T follicular helper cell (primary cell): Measurements from ENCODE around the gene NRAS.
"Not testable (repeated sequence)": the region's sequence is repeated elsewhere in the genome, so short reads cannot be mapped to it uniquely, and the experiment has no call there.

ENCODE experiments used
- DNase-seq: peaks from one replicate; pipeline ENCODE4 v3.0.0-alpha.2; 2020; ENCODE audit warnings: low read depth
- total RNA-seq, 2 experiments: gene quantifications; one replicate each; lab custom pipeline; 2026; lab: John Stamatoyannopoulos, UW

Gene NRAS
- 74.4 to 188 reads per million in 2 experiments for total RNA-seq

DNA sequence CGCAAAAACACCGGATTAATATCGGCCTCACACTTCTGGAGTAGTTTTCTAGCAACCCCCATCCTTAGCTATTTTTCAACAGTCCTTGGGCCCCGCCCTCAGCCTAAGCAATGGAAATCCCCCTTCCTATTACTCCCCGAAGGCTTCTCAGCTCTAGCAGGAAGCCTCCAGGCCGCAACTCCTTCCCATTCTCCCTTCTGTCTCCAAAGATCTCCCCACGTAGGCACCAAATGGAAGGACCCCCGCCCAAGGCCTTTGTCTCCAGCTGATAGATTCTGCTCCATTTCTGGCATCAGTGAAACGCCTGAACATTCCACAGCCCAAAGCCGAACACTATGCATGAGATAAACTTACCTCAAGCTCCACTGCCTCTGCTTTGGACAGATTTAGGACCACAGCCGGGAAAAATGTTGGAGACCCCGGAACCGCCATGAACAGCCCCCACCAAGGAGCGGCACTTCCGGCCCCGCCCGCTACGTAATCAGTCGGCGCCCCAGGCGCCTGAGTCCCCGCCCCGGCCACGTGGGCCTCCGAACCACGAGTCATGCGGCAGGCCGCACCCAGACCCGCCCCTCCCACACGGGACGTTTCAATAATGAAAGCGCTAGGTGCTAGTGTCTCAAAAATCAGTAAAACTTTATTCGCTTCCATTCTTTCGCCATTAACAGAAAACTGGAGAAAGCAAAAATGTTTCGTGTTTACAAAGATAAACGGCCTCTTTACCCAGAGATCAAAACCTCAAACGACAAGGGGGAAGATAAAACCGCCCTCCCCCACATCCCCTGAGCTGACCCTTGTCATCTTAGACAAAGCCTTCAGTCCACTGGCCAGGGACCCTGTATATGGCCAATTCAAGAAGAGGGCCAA, at the start of gene NRAS:
TSS of gene NRAS (minus strand) at position 468 of the 867 bp plus-strand sequence. CDS start 611 bp downstream, outside the sequence.
- DNase-seq: peak; percentile 94

- DNase-seq: no peak
Observed at GRCh38 chr1:114764689-114765088, 48.1 kb upstream of the NRAS start.

GRCh38 chr1:114758256-114758832, 41.8 kb upstream of the NRAS start:
- no peak for DNase-seq

GRCh38 chr1:114757455-114758255, 41.1 kb upstream of the NRAS start, which contains the start of gene CSDE1:
CSDE1 (minus strand) TSS chr1:114757984; CDS start chr1:114739890, 18,094 bp downstream.
- DNase-seq: peak; percentile 95

DNA sequence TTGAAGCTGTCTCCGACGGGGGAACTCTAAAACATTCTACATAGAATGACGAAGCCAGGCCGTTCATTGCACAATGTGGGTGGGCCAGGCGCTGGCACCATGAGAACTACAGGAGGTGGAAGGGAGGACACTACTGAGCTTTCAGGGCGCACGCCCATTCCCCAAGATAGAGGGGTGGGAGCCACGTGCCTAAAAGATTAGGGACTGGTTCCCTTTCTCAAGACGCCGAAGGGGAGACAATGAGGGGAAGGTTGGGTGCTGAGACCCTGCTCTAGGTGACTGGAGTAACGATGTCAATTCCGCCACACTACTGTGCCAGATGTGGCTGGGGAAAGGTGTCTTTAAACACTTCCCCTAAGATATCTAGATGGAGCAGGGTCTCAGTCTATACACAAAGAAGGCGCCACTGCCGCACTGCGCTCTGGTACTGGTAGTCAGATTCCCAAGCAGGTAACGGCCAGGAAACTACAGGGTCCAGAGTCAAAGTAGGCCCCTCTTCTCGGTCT, 40.4 kb upstream of the NRAS start:
- no peak for DNase-seq

DNA sequence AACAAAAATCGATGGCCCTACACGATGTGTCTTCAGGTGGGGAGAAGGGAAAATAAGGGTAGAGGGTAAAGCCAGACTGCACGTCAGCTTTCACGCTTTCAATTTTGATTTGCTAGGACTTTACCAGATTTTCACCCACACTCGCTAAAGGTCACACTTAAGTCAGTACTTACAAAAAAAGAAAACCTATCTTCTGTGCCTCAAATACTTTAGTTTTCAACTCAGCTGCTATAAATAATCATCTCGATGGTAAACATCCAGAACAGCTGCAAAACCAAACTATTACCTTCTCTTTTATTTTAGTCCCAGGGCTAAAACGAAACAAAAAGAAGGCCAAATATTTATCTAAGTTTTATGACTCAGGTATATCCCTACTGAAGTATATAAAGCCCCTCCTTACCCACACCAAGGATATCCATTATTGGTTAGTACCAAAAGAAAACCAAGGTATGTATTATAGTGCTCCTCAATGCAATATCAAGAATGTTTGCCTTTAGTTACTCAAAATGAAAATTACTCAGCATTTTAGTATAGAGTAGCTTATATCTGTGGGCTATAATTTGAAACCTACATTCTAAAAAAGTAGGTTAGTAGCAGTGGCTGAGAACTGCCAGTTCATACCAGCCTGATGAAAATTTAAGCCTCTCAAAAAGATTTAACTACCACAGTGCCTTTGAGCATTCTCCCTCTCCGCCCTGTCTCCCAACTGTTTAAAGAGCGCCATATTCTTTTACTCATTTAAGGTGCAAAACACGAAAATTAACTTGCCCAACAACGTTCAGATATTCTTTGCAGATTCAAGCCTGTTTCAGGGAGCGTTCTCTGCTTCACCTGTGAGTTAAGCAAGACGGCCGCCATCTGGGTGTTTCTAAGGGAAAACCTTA, 39.7 kb upstream of the NRAS start:
- no peak for DNase-seq

GRCh38 chr1:114755006-114755931, 38.7 kb upstream of the NRAS start:
- no peak for DNase-seq

DNA sequence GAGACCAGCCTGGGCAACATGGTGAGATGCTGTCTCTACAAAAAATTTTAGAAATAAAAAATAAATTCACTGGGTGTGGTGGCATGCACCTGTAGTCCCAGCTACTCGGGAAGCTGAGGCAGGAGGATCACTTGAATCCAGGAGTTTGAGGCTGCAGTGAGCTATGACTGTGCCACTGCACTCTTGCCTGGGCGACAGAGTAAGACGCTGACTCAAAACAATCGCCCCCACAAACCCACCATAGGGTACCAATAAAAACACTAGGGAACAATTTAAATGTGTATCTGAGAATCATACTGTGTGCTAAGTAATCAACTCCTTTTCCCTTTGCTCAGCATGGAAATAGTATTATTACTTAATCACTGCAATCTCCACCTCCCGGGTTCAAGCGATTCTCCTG, 37.1 kb upstream of the NRAS start:
- not testable (repeated sequence) for DNase-seq

DNA sequence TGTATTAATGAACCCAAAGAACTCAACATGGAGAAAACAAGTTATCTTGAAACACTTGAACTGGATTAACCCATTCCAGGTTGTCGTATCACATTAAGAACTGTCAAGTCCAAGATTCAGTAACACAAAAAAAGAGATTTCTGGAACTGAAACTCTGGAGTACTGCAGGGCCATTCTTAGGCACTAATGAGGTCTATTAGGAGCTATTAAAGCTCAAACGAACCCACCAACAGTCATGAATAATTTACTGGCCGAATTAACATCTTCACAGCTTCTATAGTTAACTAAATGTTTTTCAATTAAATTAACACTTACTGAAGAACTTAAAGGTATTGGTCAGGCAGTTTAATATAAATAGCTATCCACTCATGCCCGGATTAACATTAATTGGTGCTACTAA, 36.6 kb upstream of the NRAS start:
- no peak for DNase-seq

DNA sequence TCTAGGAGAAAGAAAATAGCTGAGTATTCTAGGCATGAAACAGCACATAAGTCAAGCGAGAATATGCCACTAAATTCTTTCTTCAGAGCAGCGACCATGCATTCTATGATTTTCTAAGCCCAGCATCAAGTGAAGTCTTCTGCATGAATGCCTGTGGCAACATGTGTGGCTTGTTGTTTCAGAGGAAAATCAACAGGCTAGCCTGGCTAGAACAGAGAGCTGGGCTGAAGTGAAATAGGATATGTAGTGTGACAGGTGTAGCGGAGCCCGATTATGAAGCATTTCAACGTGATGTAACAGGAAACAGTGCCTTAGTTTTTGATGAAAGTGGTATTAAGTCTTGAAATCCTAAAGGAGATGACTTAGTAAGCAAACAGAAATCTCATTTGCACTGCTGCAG, 34.2 kb upstream of the NRAS start:
- DNase-seq: no peak

DNA sequence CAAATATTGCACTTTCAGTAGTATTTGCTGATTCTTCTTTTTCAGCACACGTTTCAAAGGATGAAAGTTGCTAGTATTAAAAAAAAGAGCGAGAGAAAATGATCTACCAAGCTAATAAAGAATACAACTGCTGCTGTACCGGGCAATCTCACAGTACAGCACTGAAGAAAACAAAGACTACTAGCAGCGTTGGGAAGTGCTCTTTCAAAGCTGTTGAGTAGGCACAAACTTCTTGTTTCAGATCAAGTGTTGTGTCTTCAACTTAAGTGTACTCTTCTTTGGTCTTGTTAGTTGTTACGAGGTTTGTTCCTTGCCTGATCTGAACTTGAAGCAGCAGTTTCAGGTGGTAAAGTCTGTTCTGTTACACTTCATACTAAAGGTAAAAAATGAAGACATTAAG, 33.3 kb upstream of the NRAS start:
- DNase-seq: no peak

DNA sequence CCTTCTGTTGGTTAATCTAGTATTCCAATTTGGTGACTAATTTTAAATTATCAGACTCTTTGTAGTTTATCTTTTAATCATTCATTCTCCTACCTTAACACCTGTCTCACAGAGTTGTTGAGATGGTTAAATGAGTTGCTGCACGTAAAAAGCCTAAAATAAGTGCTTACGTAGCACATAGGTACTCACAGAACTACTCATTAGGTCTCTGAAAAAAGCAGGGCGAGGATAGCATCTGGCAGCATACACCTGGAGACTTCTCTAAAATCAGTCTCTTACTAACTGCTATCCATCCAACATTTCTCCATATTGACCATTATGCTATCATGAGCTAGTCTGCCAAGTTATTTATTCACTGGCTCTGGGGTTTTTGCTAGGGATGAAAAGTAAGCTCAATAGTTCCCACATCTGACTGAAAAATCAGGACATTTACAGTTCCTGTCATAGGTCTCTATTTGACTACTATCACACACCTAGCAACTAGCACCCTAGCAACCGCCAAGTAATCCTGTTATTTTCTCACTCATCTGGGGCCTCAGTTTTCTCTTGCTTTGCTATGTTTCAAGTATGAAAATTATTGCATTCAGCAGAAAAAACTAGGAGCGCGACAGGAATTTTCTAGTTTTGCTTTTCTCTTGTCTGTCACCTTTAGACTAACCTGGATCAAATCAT, 30.0 kb upstream of the NRAS start:
- no peak for DNase-seq

DNA sequence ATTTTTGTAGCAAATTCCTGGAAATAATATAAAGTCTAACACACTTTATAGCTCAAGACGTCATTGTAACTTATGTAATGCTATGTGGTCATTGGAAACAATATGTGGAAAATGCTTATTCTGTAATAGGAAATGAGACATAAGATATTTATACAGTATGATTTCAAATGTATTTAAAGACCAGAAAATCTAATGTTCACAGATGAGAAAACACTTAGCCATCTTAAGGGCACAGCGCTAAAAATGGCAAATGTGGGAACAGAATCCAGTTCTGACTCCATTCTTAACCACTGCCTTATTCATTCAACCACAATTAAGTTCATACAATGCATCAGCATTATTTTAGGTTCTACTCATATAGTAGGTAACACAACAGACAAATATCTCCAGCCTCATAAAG, 28.7 kb upstream of the NRAS start:
- DNase-seq: no peak

GRCh38 chr1:114741963-114742746, 25.6 kb upstream of the NRAS start:
- DNase-seq: no peak

DNA sequence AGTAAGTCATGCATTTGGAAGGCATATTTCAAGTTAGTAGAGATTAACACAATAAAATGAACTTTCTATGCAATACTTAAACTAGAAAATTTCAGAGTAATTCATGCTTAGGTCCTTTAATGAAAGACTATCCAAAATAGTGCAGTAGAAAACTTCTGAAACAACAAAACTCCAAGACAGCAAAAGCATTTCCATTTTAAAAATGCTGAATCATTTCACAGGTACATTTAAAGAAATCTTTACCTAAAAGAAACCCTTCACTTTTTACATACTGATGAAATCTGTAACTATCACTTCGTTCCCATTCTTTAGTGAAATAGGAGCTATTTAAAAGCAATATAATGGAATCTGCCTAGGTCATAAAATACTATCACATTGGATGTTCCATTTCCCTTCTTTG, 23.8 kb upstream of the NRAS start:
- no peak for DNase-seq

DNA sequence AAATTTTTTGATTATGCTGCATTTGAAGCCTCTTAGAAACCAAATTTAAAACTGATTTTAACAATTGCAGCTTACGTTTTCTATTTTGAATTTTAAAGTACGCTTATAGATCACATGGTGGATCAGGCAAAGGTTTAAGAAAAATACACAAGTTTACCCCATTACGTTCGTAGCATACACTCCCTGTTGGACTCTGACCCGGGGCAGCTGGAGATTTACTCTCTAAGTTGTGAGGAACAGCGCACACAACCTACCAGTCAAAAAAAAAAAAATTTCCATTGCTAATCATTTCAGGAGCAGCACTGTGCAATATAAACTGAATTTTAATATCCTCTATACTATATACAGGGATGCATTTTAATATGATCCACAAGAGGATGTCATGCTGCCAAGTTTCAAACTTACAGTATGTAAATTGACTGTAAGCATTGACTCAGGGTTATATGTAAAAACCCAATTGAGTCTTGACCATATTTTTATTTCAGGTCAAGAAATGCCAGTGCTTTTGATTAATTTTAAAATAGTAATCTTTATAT, 20.8 kb upstream of the NRAS start:
- DNase-seq: no peak

DNA sequence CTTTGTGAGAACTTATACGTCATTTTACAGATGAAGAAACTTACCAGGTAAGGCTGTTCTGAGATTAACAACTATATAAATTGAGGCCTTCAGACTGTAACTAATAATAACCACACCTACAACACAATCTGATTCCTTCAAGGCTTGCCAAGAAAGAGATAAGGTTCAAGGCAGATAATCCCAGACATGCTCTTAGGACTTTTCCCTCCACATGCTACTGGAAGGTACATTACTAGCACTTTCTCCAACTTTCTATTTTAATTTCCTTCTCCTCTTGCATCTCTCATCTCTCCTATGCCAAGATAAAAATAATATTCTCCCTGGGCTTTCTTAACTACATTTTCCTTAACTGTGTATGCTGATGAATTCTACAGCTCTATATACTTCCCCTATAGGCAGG, 18.9 kb upstream of the NRAS start:
- DNase-seq: no peak

- no peak for DNase-seq
Observed at GRCh38 chr1:114729782-114730181, 13.2 kb upstream of the NRAS start.

DNA sequence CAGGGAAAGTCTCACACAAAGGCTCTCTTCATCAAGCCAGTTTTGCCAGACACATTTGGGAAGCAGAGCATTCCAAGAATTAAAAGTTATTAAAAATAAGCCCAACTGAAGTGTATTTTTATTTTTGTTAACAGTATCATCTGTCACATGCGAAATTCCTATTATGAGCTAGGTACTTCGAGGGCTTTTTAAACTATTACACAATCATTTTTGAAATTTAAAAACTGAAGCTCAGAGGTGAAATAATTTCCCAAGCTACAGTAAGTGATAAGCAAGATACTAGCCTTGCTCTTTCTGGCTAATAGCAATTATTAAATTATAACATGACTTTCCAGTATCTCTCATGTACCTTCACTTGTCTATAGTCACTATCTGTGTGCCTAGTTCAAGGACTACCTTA, 12.0 kb upstream of the NRAS start:
- no peak for DNase-seq
